Panc1 (cell line): Measurements from ENCODE around the gene RBBP7.

ENCODE experiments used
- POLR2AphosphoS5 ChIP-seq: IDR thresholded peaks from 2 replicates; pipeline ENCODE4 v1.6.1; 2012; ENCODE audit warnings: mild to moderate bottlenecking, low read depth, low read length, moderate library complexity
- SIN3A ChIP-seq: IDR thresholded peaks from 2 replicates; pipeline ENCODE4 v1.6.1; 2012; ENCODE audit warnings: low read depth, mild to moderate bottlenecking, low read length, moderate library complexity, borderline replicate concordance; ENCODE audit not compliant: insufficient read depth
- TCF7L2 ChIP-seq: IDR thresholded peaks from 2 replicates; pipeline ENCODE4 v1.6.1; 2011; ENCODE audit warnings: mild to moderate bottlenecking, low read depth, low read length, inconsistent platforms
- TF ChIP-seq, protein P1 (sequence below): fragments of 450-650 bp; IDR thresholded peaks from 2 replicates; pipeline ENCODE4 v1.5.1; 2017; ENCODE audit warnings: mild to moderate bottlenecking
- TF ChIP-seq, protein P2 (sequence below), 2 experiments: IDR thresholded peaks; 2 replicates each; pipeline ENCODE4 v1.6.1; 2011 to 2012; ENCODE audit warnings: low read depth in 2 of 2, control low read depth in 1 of 2, low read length in 1 of 2, mild to moderate bottlenecking in 1 of 2, moderate library complexity in 1 of 2; ENCODE audit not compliant: insufficient read depth in 1 of 2

GRCh38 chrX:16917120-16917519 lies 47.0 kb upstream of the RBBP7 start:
- TF ChIP-seq, protein P1, sequence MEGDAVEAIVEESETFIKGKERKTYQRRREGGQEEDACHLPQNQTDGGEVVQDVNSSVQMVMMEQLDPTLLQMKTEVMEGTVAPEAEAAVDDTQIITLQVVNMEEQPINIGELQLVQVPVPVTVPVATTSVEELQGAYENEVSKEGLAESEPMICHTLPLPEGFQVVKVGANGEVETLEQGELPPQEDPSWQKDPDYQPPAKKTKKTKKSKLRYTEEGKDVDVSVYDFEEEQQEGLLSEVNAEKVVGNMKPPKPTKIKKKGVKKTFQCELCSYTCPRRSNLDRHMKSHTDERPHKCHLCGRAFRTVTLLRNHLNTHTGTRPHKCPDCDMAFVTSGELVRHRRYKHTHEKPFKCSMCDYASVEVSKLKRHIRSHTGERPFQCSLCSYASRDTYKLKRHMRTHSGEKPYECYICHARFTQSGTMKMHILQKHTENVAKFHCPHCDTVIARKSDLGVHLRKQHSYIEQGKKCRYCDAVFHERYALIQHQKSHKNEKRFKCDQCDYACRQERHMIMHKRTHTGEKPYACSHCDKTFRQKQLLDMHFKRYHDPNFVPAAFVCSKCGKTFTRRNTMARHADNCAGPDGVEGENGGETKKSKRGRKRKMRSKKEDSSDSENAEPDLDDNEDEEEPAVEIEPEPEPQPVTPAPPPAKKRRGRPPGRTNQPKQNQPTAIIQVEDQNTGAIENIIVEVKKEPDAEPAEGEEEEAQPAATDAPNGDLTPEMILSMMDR = no peak
- TF ChIP-seq POLR2AphosphoS5 (no peak), SIN3A (no peak), TCF7L2 (no peak)
- TF ChIP-seq, protein P2, sequence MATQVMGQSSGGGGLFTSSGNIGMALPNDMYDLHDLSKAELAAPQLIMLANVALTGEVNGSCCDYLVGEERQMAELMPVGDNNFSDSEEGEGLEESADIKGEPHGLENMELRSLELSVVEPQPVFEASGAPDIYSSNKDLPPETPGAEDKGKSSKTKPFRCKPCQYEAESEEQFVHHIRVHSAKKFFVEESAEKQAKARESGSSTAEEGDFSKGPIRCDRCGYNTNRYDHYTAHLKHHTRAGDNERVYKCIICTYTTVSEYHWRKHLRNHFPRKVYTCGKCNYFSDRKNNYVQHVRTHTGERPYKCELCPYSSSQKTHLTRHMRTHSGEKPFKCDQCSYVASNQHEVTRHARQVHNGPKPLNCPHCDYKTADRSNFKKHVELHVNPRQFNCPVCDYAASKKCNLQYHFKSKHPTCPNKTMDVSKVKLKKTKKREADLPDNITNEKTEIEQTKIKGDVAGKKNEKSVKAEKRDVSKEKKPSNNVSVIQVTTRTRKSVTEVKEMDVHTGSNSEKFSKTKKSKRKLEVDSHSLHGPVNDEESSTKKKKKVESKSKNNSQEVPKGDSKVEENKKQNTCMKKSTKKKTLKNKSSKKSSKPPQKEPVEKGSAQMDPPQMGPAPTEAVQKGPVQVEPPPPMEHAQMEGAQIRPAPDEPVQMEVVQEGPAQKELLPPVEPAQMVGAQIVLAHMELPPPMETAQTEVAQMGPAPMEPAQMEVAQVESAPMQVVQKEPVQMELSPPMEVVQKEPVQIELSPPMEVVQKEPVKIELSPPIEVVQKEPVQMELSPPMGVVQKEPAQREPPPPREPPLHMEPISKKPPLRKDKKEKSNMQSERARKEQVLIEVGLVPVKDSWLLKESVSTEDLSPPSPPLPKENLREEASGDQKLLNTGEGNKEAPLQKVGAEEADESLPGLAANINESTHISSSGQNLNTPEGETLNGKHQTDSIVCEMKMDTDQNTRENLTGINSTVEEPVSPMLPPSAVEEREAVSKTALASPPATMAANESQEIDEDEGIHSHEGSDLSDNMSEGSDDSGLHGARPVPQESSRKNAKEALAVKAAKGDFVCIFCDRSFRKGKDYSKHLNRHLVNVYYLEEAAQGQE (IDR thresholded peaks at IDR 0.05; ENCODE audit: insufficient read depth in 1 of 2, low read depth in 2 of 2, low read length in 1 of 2) = no peak
